H9 (cell line): ENCODE results near the gene DPCD. TPM values are rescaled to one million over a fixed set of nuclear protein-coding genes. Genes with fewer than 3 reads are reported as not detected.
A peak's percentile ranks its signal among the peaks of the same experiment; 100 is the strongest.

Source experiments
- DNase-seq: peaks from one replicate; pipeline ENCODE4 v3.0.0-alpha.2; 2017
- H2AFZ ChIP-seq: one replicate; pipeline ENCODE4 v1.6.1; 2013; ENCODE audit warnings: mild to moderate bottlenecking, low read length, control low read depth, moderate library complexity
- H2AK5ac ChIP-seq: 2 replicates; pipeline ENCODE4 v1.6.1; 2013; ENCODE audit warnings: low read length, control low read depth, mixed read lengths; ENCODE audit not compliant: insufficient read length
- H2BK120ac ChIP-seq: one replicate; pipeline ENCODE4 v1.6.1; 2013; ENCODE audit warnings: low read depth, mild to moderate bottlenecking, low read length, control low read depth, inconsistent platforms; ENCODE audit not compliant: poor library complexity, severe bottlenecking
- H2BK12ac ChIP-seq: 2 replicates; pipeline ENCODE4 v1.6.1; 2013; ENCODE audit warnings: low read length, control low read depth, mixed read lengths, low read depth; ENCODE audit not compliant: insufficient read length
- H2BK15ac ChIP-seq: 2 replicates; pipeline ENCODE4 v1.6.1; 2013; ENCODE audit warnings: low read depth, low read length, control low read depth
- H2BK20ac ChIP-seq: one replicate; pipeline ENCODE4 v1.6.1; 2013; ENCODE audit warnings: low read depth, mild to moderate bottlenecking, low read length, control low read depth, inconsistent platforms; ENCODE audit not compliant: poor library complexity, severe bottlenecking
- H2BK5ac ChIP-seq: 2 replicates; pipeline ENCODE4 v1.6.1; 2013; ENCODE audit warnings: low read length, control low read depth, mixed read lengths; ENCODE audit not compliant: insufficient read length
- H3K14ac ChIP-seq: 2 replicates; pipeline ENCODE4 v1.6.1; 2013; ENCODE audit warnings: low read length, control low read depth; ENCODE audit not compliant: insufficient read depth
- H3K18ac ChIP-seq: 2 replicates; pipeline ENCODE4 v1.6.1; 2013; ENCODE audit warnings: low read depth, mild to moderate bottlenecking, mixed read lengths, low read length, control low read depth; ENCODE audit not compliant: insufficient read length
- H3K23ac ChIP-seq: 2 replicates; pipeline ENCODE4 v1.6.1; 2013; ENCODE audit warnings: low read length, control low read depth, mixed read lengths, low read depth; ENCODE audit not compliant: insufficient read length
- H3K23me2 ChIP-seq: 2 replicates; pipeline ENCODE4 v1.6.1; 2013; ENCODE audit warnings: low read depth, mild to moderate bottlenecking, mixed read lengths, low read length, control low read depth; ENCODE audit not compliant: insufficient read length, poor library complexity, severe bottlenecking
- H3K27ac ChIP-seq: 2 replicates; pipeline ENCODE4 v1.5.1; 2013; ENCODE audit warnings: low read length, control low read depth, mixed read lengths, low read depth; ENCODE audit not compliant: insufficient read length
- H3K27me3 ChIP-seq: 2 replicates; pipeline ENCODE4 v1.6.1; 2013; ENCODE audit warnings: low read length, control low read depth, inconsistent platforms; ENCODE audit not compliant: insufficient read depth
- H3K4ac ChIP-seq: 2 replicates; pipeline ENCODE4 v1.6.1; 2013; ENCODE audit warnings: low read depth, mild to moderate bottlenecking, control low read depth, inconsistent platforms, low read length, moderate library complexity
- H3K4me1 ChIP-seq: 2 replicates; pipeline ENCODE4 v1.6.1; 2013; ENCODE audit warnings: low read length, control low read depth, inconsistent platforms; ENCODE audit not compliant: insufficient read depth
- H3K4me2 ChIP-seq: 2 replicates; pipeline ENCODE4 v1.6.1; 2013; ENCODE audit warnings: low read length, control low read depth, mixed read lengths; ENCODE audit not compliant: insufficient read length, insufficient read depth
- H3K56ac ChIP-seq: 2 replicates; pipeline ENCODE4 v1.6.1; 2013; ENCODE audit warnings: low read depth, mild to moderate bottlenecking, mixed read lengths, low read length, control low read depth; ENCODE audit not compliant: insufficient read length
- H3K79me1 ChIP-seq: 2 replicates; pipeline ENCODE4 v1.6.1; 2013; ENCODE audit warnings: low read depth, mild to moderate bottlenecking, moderate library complexity, low read length, control low read depth, inconsistent platforms; ENCODE audit not compliant: insufficient read depth, poor library complexity, severe bottlenecking
- H3K79me2 ChIP-seq: 2 replicates; pipeline ENCODE4 v1.6.1; 2013; ENCODE audit warnings: low read length, control low read depth, inconsistent platforms; ENCODE audit not compliant: insufficient read depth
- H3K9ac ChIP-seq: 2 replicates; pipeline ENCODE4 v1.6.1; 2013; ENCODE audit warnings: low read length, control low read depth, mixed read lengths; ENCODE audit not compliant: insufficient read length; ENCODE audit errors: extremely low read depth
- H3K9me3 ChIP-seq: one replicate; pipeline ENCODE4 v1.6.1; 2013; ENCODE audit warnings: low read depth, low read length, inconsistent platforms; ENCODE audit not compliant: control insufficient read depth
- H3T11ph ChIP-seq: one replicate; pipeline ENCODE4 v1.6.1; 2013; ENCODE audit warnings: mild to moderate bottlenecking, low read length, control low read depth, inconsistent platforms
- H4K20me1 ChIP-seq: one replicate; pipeline ENCODE4 v1.6.1; 2013; ENCODE audit not compliant: control insufficient read depth, insufficient read length, insufficient read depth
- H4K5ac ChIP-seq: 2 replicates; pipeline ENCODE4 v1.6.1; 2013; ENCODE audit warnings: low read depth, mild to moderate bottlenecking, mixed read lengths, low read length, control low read depth; ENCODE audit not compliant: insufficient read length
- H4K8ac ChIP-seq: replicated peaks from 2 replicates; pipeline ENCODE4 v1.6.1; 2013; ENCODE audit warnings: low read length, control low read depth, mixed read lengths, low read depth; ENCODE audit not compliant: insufficient read length
- H4K91ac ChIP-seq: 2 replicates; pipeline ENCODE4 v1.6.1; 2013; ENCODE audit warnings: low read depth, mild to moderate bottlenecking, moderate library complexity, mixed read lengths, low read length, control low read depth; ENCODE audit not compliant: insufficient read length
- H3K27ac Mint-ChIP-seq, 3 experiments: 2 replicates in 2 of 3; 3 replicates in 1 of 3; pipeline ENCODE4 v1.8.0; 2020 to 2021; ENCODE audit warnings: mixed read lengths in 3 of 3, mild to moderate bottlenecking in 1 of 3, moderate library complexity in 1 of 3
- H3K27me3 Mint-ChIP-seq: 2 replicates; pipeline ENCODE4 v1.8.0; 2021; ENCODE audit warnings: low read depth, mild to moderate bottlenecking, moderate library complexity, mixed read lengths
- H3K36me3 Mint-ChIP-seq, 3 experiments: 2 replicates in 2 of 3; 3 replicates in 1 of 3; pipeline ENCODE4 v1.8.0; 2020 to 2021; ENCODE audit warnings: low read depth in 3 of 3, mixed read lengths in 3 of 3; ENCODE audit not compliant: insufficient read depth in 1 of 3
- H3K4me1 Mint-ChIP-seq, 2 experiments: 2 replicates each; pipeline ENCODE4 v1.8.0; 2020; ENCODE audit warnings: mixed read lengths in 2 of 2
- H3K4me3 Mint-ChIP-seq, 2 experiments: 2 replicates in 1 of 2; 3 replicates in 1 of 2; pipeline ENCODE4 v1.8.0; 2020 to 2021; ENCODE audit warnings: mild to moderate bottlenecking in 2 of 2, mixed read lengths in 2 of 2, moderate library complexity in 1 of 2
- H3K9me3 Mint-ChIP-seq, 2 experiments: 2 replicates in 1 of 2; 3 replicates in 1 of 2; pipeline ENCODE4 v1.8.0; 2020; ENCODE audit warnings: mild to moderate bottlenecking in 2 of 2, mixed read lengths in 2 of 2, moderate library complexity in 1 of 2
- WGBS: extraction: QIAGEN DNeasy Blood & Tissue Kit; methylation state at CpG from one replicate; pipeline ENCODE4 v1.1.7; 2013; ENCODE audit warnings: missing lambda C conversion rate, low lambda C conversion rate, mixed read lengths; ENCODE audit not compliant: insufficient read length; ENCODE audit errors: extremely low coverage; 5-methylcytosine and 5-hydroxymethylcytosine counted together
- total RNA-seq: library from RNA; stranded (reverse); gene quantifications from 2 replicates; pipeline ENCODE4 v1.2.1, GENCODE V29; 2021
- TF ChIP-seq, protein P1 (sequence below): fragments of 200-600 bp; sonication (generic); conservative IDR thresholded peaks from 3 replicates; pipeline ENCODE4 v1.8.0; 2021; ENCODE audit warnings: antibody characterized with exemption, mild to moderate bottlenecking

The DPCD gene
- total RNA-seq, 1 experiment from 2014 or later, result 21.8 TPM

DNA sequence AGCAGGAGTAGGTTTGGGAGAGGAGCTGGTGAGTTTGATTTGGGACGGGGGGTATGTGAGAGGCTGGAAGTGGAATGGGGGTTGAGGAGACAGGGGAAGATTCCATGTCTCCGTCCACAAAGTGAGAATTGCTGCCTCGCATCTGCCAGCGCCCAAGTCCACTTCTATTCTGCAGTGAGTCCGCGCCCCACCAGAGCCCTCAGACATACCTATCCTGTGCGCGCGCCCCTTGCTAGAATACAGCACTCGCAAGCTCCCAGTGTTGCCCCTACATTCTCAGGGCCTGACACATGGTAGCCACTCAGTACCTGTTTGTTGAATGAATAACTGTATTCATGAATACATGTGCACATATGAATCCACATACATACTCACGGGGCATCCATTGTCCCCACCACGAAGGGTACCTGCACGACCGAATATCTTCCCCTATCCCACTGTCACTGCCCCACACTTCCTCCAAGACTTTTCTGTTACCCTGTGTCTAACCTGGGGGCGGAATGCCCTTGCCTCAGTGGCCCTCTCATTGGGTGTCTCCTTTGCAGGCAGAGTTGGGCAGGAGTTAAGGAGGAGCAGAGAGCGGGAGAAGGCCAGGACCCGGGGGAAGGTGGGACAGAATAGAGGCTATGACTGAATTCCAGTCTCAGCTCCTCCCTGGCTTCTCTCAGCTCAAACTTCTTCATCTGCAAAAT, 19.9 kb upstream of the DPCD start:
- H2BK12ac ChIP-seq, result no peak overlapping the region
- no peak overlapping the region for H3K4ac ChIP-seq
- peak overlapping the region in 1 of 2 experiments; percentile 62; a peak in 2 of 5 replicates for H3K4me3 Mint-ChIP-seq
- no peak overlapping the region for H2BK5ac ChIP-seq
- H4K20me1 ChIP-seq, result no peaks in the 10 kb centered on the region
- H3K4me2 ChIP-seq, result no peak overlapping the region
- no peak overlapping the region for H2AK5ac ChIP-seq
- H3K23ac ChIP-seq, result no peak overlapping the region
- H4K91ac ChIP-seq, result no peak overlapping the region
- no CpG with 5 or more reads among the region's 17 CpGs for whole genome bisulfite sequencing
- no peak overlapping the region for H3T11ph ChIP-seq
- H2AFZ ChIP-seq, result no peak overlapping the region
- H3K14ac ChIP-seq, result no peak overlapping the region
- no peak overlapping the region for H3K27ac ChIP-seq
- TF ChIP-seq, protein P1, sequence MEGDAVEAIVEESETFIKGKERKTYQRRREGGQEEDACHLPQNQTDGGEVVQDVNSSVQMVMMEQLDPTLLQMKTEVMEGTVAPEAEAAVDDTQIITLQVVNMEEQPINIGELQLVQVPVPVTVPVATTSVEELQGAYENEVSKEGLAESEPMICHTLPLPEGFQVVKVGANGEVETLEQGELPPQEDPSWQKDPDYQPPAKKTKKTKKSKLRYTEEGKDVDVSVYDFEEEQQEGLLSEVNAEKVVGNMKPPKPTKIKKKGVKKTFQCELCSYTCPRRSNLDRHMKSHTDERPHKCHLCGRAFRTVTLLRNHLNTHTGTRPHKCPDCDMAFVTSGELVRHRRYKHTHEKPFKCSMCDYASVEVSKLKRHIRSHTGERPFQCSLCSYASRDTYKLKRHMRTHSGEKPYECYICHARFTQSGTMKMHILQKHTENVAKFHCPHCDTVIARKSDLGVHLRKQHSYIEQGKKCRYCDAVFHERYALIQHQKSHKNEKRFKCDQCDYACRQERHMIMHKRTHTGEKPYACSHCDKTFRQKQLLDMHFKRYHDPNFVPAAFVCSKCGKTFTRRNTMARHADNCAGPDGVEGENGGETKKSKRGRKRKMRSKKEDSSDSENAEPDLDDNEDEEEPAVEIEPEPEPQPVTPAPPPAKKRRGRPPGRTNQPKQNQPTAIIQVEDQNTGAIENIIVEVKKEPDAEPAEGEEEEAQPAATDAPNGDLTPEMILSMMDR, result no peak
- no peak for DNase-seq
- H3K56ac ChIP-seq, result no peak overlapping the region
- H3K9me3 ChIP-seq, result no peaks in the 10 kb centered on the region
- H4K5ac ChIP-seq, result no peak overlapping the region
- no peak overlapping the region for H3K18ac ChIP-seq
- no peak overlapping the region for H2BK15ac ChIP-seq
- no peak overlapping the region for H3K9ac ChIP-seq
- H3K4me1 ChIP-seq, result no peaks in the 10 kb centered on the region
- H3K4me1 Mint-ChIP-seq, result peaks cover 24 to 28% of the 10 kb centered on the region in 2 experiments
- peaks cover 16% of the 10 kb centered on the region for H3K23me2 ChIP-seq
- no peak overlapping the region for H4K8ac ChIP-seq
- no peaks in the 10 kb centered on the region; a peak in 1 of 5 replicates for H3K9me3 Mint-ChIP-seq
- H3K36me3 Mint-ChIP-seq, result no peaks in the 10 kb centered on the region; a peak in 1 of 7 replicates
- no peaks in the 10 kb centered on the region for H3K79me2 ChIP-seq
- H2BK120ac ChIP-seq, result no peak overlapping the region
- H3K27ac Mint-ChIP-seq, result no peak overlapping the region; a peak in 1 of 7 replicates
- peaks cover 14% of the 10 kb centered on the region; the same call in 1 of the 2 replicates for H3K27me3 ChIP-seq
- H3K79me1 ChIP-seq, result no peaks in the 10 kb centered on the region
- H2BK20ac ChIP-seq, result no peak overlapping the region
- peaks cover 91% of the 10 kb centered on the region for H3K27me3 Mint-ChIP-seq
